HEK293T (cell line): ENCODE results near the gene BTBD10.

Source experiments
- BHLHE40 ChIP-seq: fragments of 450-650 bp; IDR thresholded peaks from 2 replicates; pipeline ENCODE4 v1.6.1; 2016; ENCODE audit warnings: mild to moderate bottlenecking, moderate library complexity, borderline replicate concordance
- CTBP1 ChIP-seq: fragments of 450-650 bp; IDR thresholded peaks from 2 replicates; pipeline ENCODE4 v1.6.1; 2016; ENCODE audit warnings: borderline replicate concordance
- FOXA1 ChIP-seq: fragments of 450-650 bp; IDR thresholded peaks from 2 replicates; pipeline ENCODE4 v1.6.1; 2016; ENCODE audit warnings: mild to moderate bottlenecking
- SUZ12 ChIP-seq: fragments of 450-650 bp; IDR thresholded peaks from 2 replicates; pipeline ENCODE4 v1.6.1; 2016; ENCODE audit warnings: mild to moderate bottlenecking

DNA sequence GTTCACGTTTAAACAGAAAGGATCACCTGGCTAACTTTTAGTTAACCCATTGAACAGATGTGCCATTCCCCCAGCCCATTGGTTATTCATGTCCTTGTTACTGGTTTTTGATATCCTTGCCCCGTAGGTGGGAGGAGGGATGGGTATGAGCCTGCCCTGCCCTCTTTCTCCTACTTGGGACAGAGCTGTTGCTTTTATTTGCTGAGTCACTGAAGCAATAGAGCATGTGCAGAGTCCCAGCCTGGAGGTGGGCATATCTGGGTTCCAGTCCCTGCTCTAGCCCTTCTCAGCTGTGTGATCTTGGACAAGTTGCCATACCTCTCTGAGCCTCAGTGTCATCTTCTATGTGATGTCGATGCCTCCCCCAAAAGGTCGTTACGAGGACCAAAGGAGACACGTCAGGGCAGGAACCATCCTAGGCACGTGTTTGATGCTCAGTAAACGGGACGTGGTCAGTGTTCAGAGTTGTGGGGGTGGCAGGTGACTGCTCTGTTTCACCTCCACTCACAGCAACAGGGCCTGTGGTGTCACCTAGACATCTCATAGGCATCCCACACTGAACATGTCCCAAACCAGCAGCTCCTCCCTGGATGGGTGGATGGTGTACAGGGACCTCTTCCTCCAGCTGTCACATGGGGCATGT lies 124.5 kb downstream of the BTBD10 start:
- no peak for TF ChIP-seq BHLHE40
- no peak for TF ChIP-seq SUZ12
- TF ChIP-seq FOXA1: no peak
- TF ChIP-seq CTBP1: no peak
